Right lobe of liver (tissue), 6 donors: Measurements from ENCODE around the gene RNFT1. TPM values are rescaled to one million over a fixed set of nuclear protein-coding genes. Genes with fewer than 3 reads are reported as not detected.
"Not testable (repeated sequence)": the region's sequence is repeated elsewhere in the genome, so short reads cannot be mapped to it uniquely, and the experiment has no call there.

Experiments
- ATAC-seq, 4 donors: fragments of 200-7000 bp; cut with Tn5 transposase; one replicate each; pipeline ENCODE4 v1.9.1; 2020; ENCODE audit warnings: mild to moderate bottlenecking in 4 of 4, moderate library complexity in 4 of 4
- DNase-seq, 3 donors: peaks; one replicate each; pipeline ENCODE4 v3.0.0-alpha.2; 2020
- H3K27ac ChIP-seq, 3 donors: fragments of 200-600 bp; one replicate each; pipeline ENCODE4 v1.8.0; 2022
- H3K27me3 ChIP-seq, 2 donors: fragments of 200-600 bp; one replicate each; pipeline ENCODE4 v1.8.0; 2022
- H3K36me3 ChIP-seq, 4 donors: fragments of 200-600 bp; sonication (generic) in 1 of 4; one replicate each; pipeline versions ENCODE4 v1.5.1 to v1.8.0; 2017 to 2022; ENCODE audit warnings: control low read depth in 1 of 4
- H3K4me1 ChIP-seq, 4 donors: fragments of 200-600 bp; sonication (generic) in 1 of 4; one replicate each; pipeline versions ENCODE4 v1.5.1 to v1.8.0; 2017 to 2022; ENCODE audit warnings: control low read depth in 1 of 4
- H3K4me3 ChIP-seq, 3 donors: fragments of 200-600 bp; one replicate each; pipeline ENCODE4 v1.8.0; 2022
- H3K9me3 ChIP-seq, 4 donors: fragments of 200-600 bp; sonication (generic) in 1 of 4; one replicate each; pipeline versions ENCODE4 v1.5.1 to v1.8.0; 2017 to 2022; ENCODE audit warnings: control low read depth in 1 of 4
- POLR2A ChIP-seq: fragments of 450-650 bp; IDR thresholded peaks from one replicate; pipeline ENCODE4 v1.6.1; 2017; ENCODE audit warnings: antibody characterized with exemption, mild to moderate bottlenecking
- WGBS: methylation state at CpG from one replicate; pipeline ENCODE4 v1.1.6; 2018; ENCODE audit warnings: low coverage, low lambda C conversion rate; ENCODE audit not compliant: insufficient coverage; ENCODE audit errors: missing lambda C conversion rate; 5-methylcytosine and 5-hydroxymethylcytosine counted together
- intact Hi-C, 2 donors: fragments of 100-400 bp; cut with DNase I; formaldehyde crosslinking; loops; one replicate each; pipeline versions ENCODE4 v1.11.2 to v1.14.1; 2022
- long read RNA-seq: library from polyadenylated mRNA; unstranded; transcript quantifications from one replicate; pipeline ENCODE4 v2.0.0, GENCODE V29; 2019
- total RNA-seq, 6 experiments: library from RNA; depleted of rRNA in 2 of 6; stranded (reverse); fragments of >200 nt in 2 of 6; fragmentation: NEBNext Ultra II Directional in 3 of 6; extraction: Animal tissue kit (Norgen Biotek cat#: 25700) in 3 of 6; gene quantifications; one replicate each; pipeline versions ENCODE4 v1.1.0 to v1.2.4, GENCODE V29; 2016 to 2023
- TF ChIP-seq, protein P1 (sequence below), 4 donors: fragments of 200-600 bp in 3 of 4; fragments of 450-650 bp in 1 of 4; IDR thresholded peaks; one replicate each; pipeline versions ENCODE4 v1.5.1 to v1.8.0; 2016 to 2022; ENCODE audit warnings: antibody characterized with exemption in 4 of 4, mild to moderate bottlenecking in 2 of 4
- donor health status: DM: no; HTN: yes; CAD: no.
- donor health status: DM: no; HTN: no; CAD: no.
- donor health status: DM: no; HTN: no; CAD: no.
- donor health status: DM: no; HTN: yes; CAD: no.
- donor health status: DM: no; HTN: yes; CAD: no.

Gene RNFT1, protein sequence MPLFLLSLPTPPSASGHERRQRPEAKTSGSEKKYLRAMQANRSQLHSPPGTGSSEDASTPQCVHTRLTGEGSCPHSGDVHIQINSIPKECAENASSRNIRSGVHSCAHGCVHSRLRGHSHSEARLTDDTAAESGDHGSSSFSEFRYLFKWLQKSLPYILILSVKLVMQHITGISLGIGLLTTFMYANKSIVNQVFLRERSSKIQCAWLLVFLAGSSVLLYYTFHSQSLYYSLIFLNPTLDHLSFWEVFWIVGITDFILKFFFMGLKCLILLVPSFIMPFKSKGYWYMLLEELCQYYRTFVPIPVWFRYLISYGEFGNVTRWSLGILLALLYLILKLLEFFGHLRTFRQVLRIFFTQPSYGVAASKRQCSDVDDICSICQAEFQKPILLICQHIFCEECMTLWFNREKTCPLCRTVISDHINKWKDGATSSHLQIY
- 10 to 100 TPM; 18.3 to 30.6 (median 21.6) TPM for total RNA-seq
- long read RNA-seq, transcript RNFT1-201 (9 exons, 2,101 nt) = major isoform, 6 of 7 reads
- long read RNA-seq, partial matches to known transcripts = 0 of 7 reads
- long read RNA-seq, other reads (novel, unspliced or antisense) = 1 of 7 reads

DNA sequence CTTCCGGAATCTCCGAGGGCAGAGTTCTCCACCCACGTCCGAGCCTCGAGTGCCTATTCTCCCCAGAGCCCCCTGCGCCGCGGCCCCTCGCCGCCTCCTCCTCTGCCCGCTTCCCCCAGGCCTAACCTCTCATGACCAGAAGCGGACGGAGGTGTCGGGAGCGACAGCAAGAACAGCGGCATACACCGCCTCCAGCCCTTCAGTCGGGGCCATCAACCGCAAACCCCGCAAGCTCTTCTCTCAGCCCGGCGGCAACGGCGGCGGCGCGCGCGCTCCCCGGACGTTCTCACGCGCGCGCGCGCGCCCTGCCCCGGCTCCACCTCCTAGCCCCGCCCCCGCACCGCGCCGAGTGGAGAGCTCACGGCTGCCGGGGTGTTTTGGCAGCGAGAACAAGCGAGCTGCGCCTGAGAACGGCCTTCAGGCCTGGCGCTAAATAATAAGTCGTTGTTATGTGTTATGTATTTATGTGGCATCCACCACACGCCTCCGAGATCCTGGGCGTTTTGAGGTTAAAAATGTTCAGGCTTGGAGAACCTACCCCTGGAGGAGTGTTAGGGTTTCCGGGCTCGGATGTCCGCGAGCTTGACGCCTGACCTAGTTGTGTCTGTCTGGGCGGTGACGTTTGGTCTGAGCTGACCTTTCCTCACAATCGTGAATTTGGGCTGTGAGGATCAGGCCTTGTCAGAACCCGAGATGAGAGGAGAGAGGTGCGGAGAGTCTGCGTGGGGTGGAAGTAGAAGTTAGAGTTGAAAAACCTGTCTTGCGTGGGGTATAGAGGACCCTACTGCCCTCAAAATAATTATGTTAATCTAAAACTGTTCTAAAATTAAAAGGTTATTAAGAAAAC is at the start of gene RNFT1:
Gene RNFT1 (minus strand): TSS at position 259 of the 847 bp plus-strand sequence. CDS start 77 bp downstream, at position 182.
- intact Hi-C loops = no loop called here
- Histone ChIP-seq H3K27me3 (no peaks in the 10 kb centered on the region), H3K9me3 (no peaks in the 10 kb centered on the region), H3K4me3 (peak within 1 kb of the TSS; percentile 75 to 89 (median 89)), H3K36me3 (no peaks in the 10 kb centered on the region), H3K27ac (peak within 1 kb of the TSS; percentile 94 to 98 (median 96)), H3K4me1 (peaks cover 0 to 13% (median 2%) of the 10 kb centered on the region in 4 donors)
- TF ChIP-seq POLR2A = peak; percentile 74
- TF ChIP-seq, protein P1, sequence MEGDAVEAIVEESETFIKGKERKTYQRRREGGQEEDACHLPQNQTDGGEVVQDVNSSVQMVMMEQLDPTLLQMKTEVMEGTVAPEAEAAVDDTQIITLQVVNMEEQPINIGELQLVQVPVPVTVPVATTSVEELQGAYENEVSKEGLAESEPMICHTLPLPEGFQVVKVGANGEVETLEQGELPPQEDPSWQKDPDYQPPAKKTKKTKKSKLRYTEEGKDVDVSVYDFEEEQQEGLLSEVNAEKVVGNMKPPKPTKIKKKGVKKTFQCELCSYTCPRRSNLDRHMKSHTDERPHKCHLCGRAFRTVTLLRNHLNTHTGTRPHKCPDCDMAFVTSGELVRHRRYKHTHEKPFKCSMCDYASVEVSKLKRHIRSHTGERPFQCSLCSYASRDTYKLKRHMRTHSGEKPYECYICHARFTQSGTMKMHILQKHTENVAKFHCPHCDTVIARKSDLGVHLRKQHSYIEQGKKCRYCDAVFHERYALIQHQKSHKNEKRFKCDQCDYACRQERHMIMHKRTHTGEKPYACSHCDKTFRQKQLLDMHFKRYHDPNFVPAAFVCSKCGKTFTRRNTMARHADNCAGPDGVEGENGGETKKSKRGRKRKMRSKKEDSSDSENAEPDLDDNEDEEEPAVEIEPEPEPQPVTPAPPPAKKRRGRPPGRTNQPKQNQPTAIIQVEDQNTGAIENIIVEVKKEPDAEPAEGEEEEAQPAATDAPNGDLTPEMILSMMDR (IDR thresholded peaks at IDR 0.05) = no peak
- DNase-seq (peak; percentile 94 to 95 (median 94)), ATAC-seq (peak; percentile 94 to 97 (median 96))
- 1% methylated on average over 49 of the region's 67 CpGs for whole genome bisulfite sequencing

DNA sequence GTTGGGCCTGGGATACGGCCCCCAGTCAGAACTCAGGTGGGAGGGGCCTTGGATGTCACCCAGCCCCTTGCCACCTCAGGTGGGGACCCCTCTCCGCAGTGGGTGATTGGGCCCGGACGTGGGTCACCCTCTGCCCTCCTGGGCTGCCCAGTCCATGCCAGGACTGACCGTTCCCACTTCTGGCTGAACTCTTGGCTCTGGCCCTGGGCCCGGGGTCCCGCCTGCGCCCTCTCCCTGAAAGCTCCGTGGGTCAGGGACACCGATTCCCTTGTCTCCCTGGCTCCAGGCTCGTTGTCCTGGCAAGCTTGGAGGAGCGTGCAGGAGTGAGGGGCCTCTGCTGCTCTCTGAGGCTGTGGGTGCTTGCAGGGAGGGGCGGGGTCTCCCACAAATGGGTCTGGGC is 44.8 kb upstream of the RNFT1 start:
- H3K4me1 ChIP-seq = not testable (repeated sequence)

DNA sequence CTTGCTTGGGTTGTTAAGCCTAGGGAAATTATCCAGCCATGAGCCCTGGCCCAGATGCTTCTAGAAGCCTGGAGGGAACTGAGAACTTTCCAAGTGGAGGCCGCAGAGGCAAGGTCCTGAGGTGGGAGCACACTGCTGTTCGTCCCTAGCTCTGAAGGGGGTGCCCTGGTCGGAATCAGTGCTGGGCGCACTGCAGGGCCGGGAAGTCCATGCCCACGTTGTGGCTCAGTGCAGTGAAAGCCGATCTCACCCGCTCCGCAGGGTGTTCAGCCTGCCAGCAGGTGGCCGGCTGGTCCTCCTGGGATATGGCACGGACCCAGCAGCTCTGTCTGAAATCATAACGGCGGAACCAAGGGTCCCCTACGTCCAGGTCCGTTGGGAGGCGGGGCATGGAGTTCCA is 43.8 kb upstream of the RNFT1 start:
- H3K27ac ChIP-seq, H3K4me1 ChIP-seq, H3K36me3 ChIP-seq, H3K4me3 ChIP-seq, intact Hi-C loops, H3K9me3 ChIP-seq, DNase-seq, H3K27me3 ChIP-seq, ATAC-seq: not testable (repeated sequence)
- WGBS = no CpG with 5 or more reads among the region's 16 CpGs

More for the DNA sequence above, 44.8 kb upstream of the RNFT1 start:
- H3K9me3 ChIP-seq, DNase-seq, ATAC-seq, H3K36me3 ChIP-seq, H3K27ac ChIP-seq, H3K27me3 ChIP-seq, H3K4me3 ChIP-seq, intact Hi-C loops: not testable (repeated sequence)
- no CpG with 5 or more reads among the region's 13 CpGs for WGBS

DNA sequence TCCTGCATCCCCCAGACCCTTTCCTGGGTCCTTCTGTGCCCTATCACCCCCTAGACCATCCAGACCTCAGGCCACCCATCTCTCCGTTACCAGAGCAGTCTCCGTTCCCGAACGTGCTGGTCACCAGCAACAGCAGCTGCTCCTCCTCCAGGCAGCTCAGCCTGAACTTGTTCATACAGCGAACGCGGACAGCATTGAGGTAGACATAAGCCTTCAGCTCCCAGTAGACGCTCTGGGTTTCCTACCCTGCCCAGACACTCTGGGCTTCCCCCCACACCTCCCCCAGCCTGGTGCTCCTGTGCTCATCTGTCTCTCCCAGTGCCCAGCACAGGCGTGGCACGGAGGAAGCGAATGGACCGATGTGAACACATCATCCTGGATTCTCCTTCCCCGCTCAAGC is 41.6 kb upstream of the RNFT1 start:
- no peak for DNase-seq
- WGBS = 62% methylated on average over 2 of the region's 13 CpGs
- no peak for ATAC-seq
- Histone ChIP-seq H3K36me3 (no peaks in the 10 kb centered on the region), H3K4me1 (no peaks in the 10 kb centered on the region), H3K27me3 (no peaks in the 10 kb centered on the region), H3K9me3 (no peaks in the 10 kb centered on the region), H3K27ac (no peak overlapping the region), H3K4me3 (no peak overlapping the region)
- TF ChIP-seq, protein P1 (IDR thresholded peaks at IDR 0.05) = no peak
- no peak for TF ChIP-seq POLR2A
- intact Hi-C loops = no loop called here

DNA sequence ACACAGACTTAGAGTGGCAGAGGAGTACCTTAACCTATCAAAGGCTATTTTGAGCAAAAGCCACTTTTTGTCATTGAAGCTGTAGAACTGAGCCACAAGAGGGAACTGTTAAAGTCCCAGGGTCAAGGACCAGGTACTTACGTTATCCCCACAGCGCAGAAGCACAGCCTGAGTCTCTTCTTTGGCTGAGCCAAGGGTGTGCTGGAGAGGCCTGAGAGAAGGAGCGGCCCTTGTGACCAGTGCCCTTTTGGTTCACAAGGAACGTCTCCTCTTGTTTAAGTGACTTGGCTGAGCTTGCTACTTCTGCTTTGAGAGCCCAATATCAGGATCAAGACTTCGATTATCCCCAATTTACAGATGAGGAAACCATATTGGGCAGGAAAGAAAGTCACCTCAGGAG is 40.0 kb upstream of the RNFT1 start:
- H3K27ac ChIP-seq, H3K4me3 ChIP-seq, ATAC-seq, H3K36me3 ChIP-seq, H3K4me1 ChIP-seq, intact Hi-C loops, H3K27me3 ChIP-seq, H3K9me3 ChIP-seq, DNase-seq: not testable (repeated sequence)
- 67% methylated on average over 5 of the region's 5 CpGs for WGBS

DNA sequence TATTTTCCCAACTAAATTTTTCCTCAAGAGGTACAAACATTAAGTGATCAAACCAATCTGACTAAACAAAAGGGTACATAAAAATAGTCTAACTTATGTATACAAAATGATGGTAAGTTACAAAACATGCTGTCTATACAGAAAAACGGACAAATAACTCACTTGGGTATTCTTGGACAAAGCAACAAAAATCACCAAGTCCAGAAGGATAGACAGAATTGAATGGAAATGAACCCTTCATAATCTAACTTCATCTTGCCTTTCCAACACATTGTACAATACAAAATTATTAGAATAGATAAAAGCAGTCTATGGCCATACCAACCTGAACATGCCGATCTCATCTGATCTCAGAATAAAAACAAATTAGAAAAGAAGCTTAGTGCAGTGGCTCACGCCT is 37.9 kb upstream of the RNFT1 start:
- H3K9me3 ChIP-seq, ATAC-seq, DNase-seq, H3K36me3 ChIP-seq, H3K4me3 ChIP-seq, intact Hi-C loops, H3K4me1 ChIP-seq, H3K27ac ChIP-seq, H3K27me3 ChIP-seq: not testable (repeated sequence)
- 72% methylated on average over 3 of the region's 3 CpGs for WGBS

DNA sequence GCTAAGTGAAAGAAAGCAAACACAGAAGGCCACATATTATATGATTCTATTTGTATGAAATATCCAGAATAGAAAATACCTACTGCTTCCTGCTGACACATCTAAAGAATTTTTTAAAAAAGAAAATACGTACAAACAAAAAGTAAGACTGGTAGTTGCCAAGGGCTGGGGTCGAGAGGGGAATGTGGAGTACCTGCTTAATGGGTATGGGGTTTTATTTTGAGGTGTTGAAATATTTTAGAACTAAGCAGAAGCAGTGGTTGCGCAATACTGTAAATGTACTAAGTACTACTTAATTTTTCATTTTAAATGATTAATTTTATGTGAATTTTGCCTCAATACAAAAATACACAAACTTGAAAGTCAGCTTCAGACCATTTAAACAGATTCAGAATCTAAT is 32.1 kb upstream of the RNFT1 start:
- H3K27ac ChIP-seq, DNase-seq, H3K4me3 ChIP-seq, intact Hi-C loops, H3K27me3 ChIP-seq, H3K4me1 ChIP-seq, ATAC-seq, H3K9me3 ChIP-seq, H3K36me3 ChIP-seq: not testable (repeated sequence)
- WGBS = 80% methylated on average over 3 of the region's 3 CpGs

DNA sequence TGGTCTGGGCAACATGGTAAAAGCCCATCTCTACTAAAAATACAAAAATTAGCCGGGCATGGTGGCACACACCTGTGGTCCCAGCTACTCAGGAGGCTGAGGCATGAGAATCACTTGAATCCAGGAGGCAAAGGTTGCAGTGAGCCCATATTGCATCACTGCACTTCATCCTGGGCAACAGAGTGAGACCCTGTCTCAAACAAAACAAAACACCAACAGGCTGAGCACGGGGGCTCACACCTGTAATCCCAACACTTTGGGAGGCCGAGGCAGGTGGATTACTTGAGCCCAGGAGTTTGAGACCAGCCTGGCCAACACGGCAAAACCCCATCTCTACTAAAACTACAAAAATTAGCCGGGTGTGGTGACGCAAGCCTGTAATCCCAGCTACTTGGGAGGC is 10.6 kb upstream of the RNFT1 start:
- ATAC-seq, H3K9me3 ChIP-seq, H3K36me3 ChIP-seq, H3K27me3 ChIP-seq, DNase-seq, intact Hi-C loops, H3K4me3 ChIP-seq, H3K27ac ChIP-seq, H3K4me1 ChIP-seq: not testable (repeated sequence)
- 92% methylated on average over 2 of the region's 6 CpGs for WGBS

DNA sequence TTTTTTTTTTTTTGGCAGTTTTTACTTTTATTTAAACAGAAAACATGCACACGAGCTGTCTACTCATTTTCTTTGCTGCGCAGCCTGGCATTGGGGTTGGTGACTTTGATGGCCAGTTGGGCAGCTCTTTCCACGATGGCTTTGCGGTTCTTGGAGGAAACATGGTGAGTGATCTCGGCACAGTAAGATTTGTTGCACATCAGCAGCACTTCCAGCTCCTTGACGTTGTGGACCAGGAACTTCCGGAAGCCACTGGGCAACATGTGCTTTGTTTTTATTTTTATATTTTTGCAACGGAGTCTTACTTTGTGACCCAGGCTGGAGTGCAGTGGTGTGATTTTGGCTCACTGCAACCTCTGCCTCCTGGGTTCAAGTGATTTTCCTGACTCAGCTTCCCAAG is 8.9 kb upstream of the RNFT1 start:
- H3K36me3 ChIP-seq, H3K4me3 ChIP-seq, H3K4me1 ChIP-seq, H3K27me3 ChIP-seq, H3K27ac ChIP-seq, H3K9me3 ChIP-seq, DNase-seq, ATAC-seq, intact Hi-C loops: not testable (repeated sequence)
- WGBS = 93% methylated on average over 6 of the region's 8 CpGs
